Osteocyte (in vitro differentiated cells): ENCODE measurements around the gene UNK. TPM values are rescaled to one million over a fixed set of nuclear protein-coding genes. Genes with fewer than 3 reads are reported as not detected.
A peak's percentile ranks its signal among the peaks of the same experiment; 100 is the strongest.

ENCODE experiments used
- DNase-seq: peaks from one replicate; pipeline ENCODE4 v3.0.0; 2021; ENCODE audit warnings: mixed read lengths; ENCODE audit not compliant: unreplicated experiment; ENCODE audit errors: extremely low spot score
- H3K27ac Mint-ChIP-seq: one replicate; pipeline ENCODE4 v1.8.0; 2021; ENCODE audit warnings: mild to moderate bottlenecking, mixed read lengths; ENCODE audit not compliant: unreplicated experiment
- H3K27me3 Mint-ChIP-seq: one replicate; pipeline ENCODE4 v1.8.0; 2021; ENCODE audit warnings: mixed read lengths; ENCODE audit not compliant: unreplicated experiment
- H3K36me3 Mint-ChIP-seq: one replicate; pipeline ENCODE4 v1.8.0; 2021; ENCODE audit warnings: mixed read lengths; ENCODE audit not compliant: unreplicated experiment
- H3K4me1 Mint-ChIP-seq: one replicate; pipeline ENCODE4 v1.8.0; 2021; ENCODE audit warnings: mixed read lengths; ENCODE audit not compliant: unreplicated experiment
- H3K4me3 Mint-ChIP-seq: one replicate; pipeline ENCODE4 v1.8.0; 2021; ENCODE audit warnings: mild to moderate bottlenecking, moderate library complexity, mixed read lengths; ENCODE audit not compliant: unreplicated experiment
- H3K9me3 Mint-ChIP-seq: one replicate; pipeline ENCODE4 v1.8.0; 2021; ENCODE audit warnings: mixed read lengths; ENCODE audit not compliant: unreplicated experiment
- CTCF ChIP-seq: fragments of 200-600 bp; sonication (generic); IDR thresholded peaks from 2 replicates; pipeline ENCODE4 v1.5.0; 2021; ENCODE audit warnings: antibody characterized with exemption, mild to moderate bottlenecking, moderate library complexity
- microRNA-seq: library from miRNA; unstranded; fragments of <30 nt; microRNA quantifications from one replicate; pipeline ENCODE4 v1.1.0, GENCODE V29; 2020; ENCODE audit not compliant: unreplicated experiment
- total RNA-seq: library from RNA; stranded (reverse); gene quantifications from 2 replicates; pipeline ENCODE4 v1.2.1, GENCODE V29; 2021

The UNK gene
- total RNA-seq, 1 donor from 2014 or later = 38.2 TPM

- H3K36me3 Mint-ChIP-seq = peaks cover 2% of the 10 kb centered on the region
- peaks cover 74% of the 10 kb centered on the region for H3K4me1 Mint-ChIP-seq
- H3K9me3 Mint-ChIP-seq = no peaks in the 10 kb centered on the region
- peak overlapping the region; percentile 99 for H3K27ac Mint-ChIP-seq
- H3K27me3 Mint-ChIP-seq = no peaks in the 10 kb centered on the region
- peak; percentile 94 for DNase-seq
- H3K4me3 Mint-ChIP-seq = peak overlapping the region; percentile 10
- TF ChIP-seq CTCF = no peak
These were observed 88.1 kb downstream of the UNK start for GRCh38 chr17:75872434-75873351.

GRCh38 chr17:75873587-75874322 lies 89.1 kb downstream of the UNK start:
- Mint-ChIP-seq H3K27ac (peak overlapping the region; percentile 99), H3K9me3 (no peaks in the 10 kb centered on the region), H3K36me3 (peaks cover 2% of the 10 kb centered on the region), H3K4me3 (no peak overlapping the region), H3K27me3 (no peaks in the 10 kb centered on the region), H3K4me1 (peaks cover 76% of the 10 kb centered on the region)
- TF ChIP-seq CTCF = no peak
- no peak for DNase-seq

- TF ChIP-seq CTCF = no peak
- no peak for DNase-seq
- peaks cover 2% of the 10 kb centered on the region for H3K36me3 Mint-ChIP-seq
- peaks cover 73% of the 10 kb centered on the region for H3K4me1 Mint-ChIP-seq
- no peak overlapping the region for H3K4me3 Mint-ChIP-seq
- H3K27me3 Mint-ChIP-seq = no peaks in the 10 kb centered on the region
- no peaks in the 10 kb centered on the region for H3K9me3 Mint-ChIP-seq
- H3K27ac Mint-ChIP-seq = peak overlapping the region; percentile 99
These were observed 89.9 kb downstream of the UNK start for GRCh38 chr17:75874323-75875181.

Small RNAs within 50 kb of the gene (microRNA-seq; reads per million reads assigned to microRNA genes)
- not detected for gene MIR4738

Other genes with a start within 250 kb of the UNK start
- 40.8 and 42.5 TPM in 2 replicates for gene MYO15B, start 197.0 kb upstream of the UNK start, total RNA-seq
- gene SMIM5, start 151.4 kb upstream of the UNK start, total RNA-seq = 0.24 and 0.42 TPM in 2 replicates
- 39.2 and 44.7 TPM in 2 replicates for gene RECQL5, start 117.7 kb upstream of the UNK start, total RNA-seq
- 88.1 and 103 TPM in 2 replicates for gene SAP30BP, start 117.5 kb upstream of the UNK start, total RNA-seq
- gene ITGB4, start 63.3 kb upstream of the UNK start, total RNA-seq = 460 and 524 TPM in 2 replicates
- gene GALK1, start 19.6 kb upstream of the UNK start, total RNA-seq = 30.3 and 31.2 TPM in 2 replicates
- 3.3 and 3.6 TPM in 2 replicates for gene UNC13D, start 59.6 kb downstream of the UNK start, total RNA-seq
- 83.1 and 88.2 TPM in 2 replicates for gene WBP2, start 70.5 kb downstream of the UNK start, total RNA-seq
- 33.3 and 40.2 TPM in 2 replicates for gene TRIM47, start 93.8 kb downstream of the UNK start, total RNA-seq
- 26.3 and 26.9 TPM in 2 replicates for gene TRIM65, start 112.1 kb downstream of the UNK start, total RNA-seq
- 71.1 and 73.6 TPM in 2 replicates for gene MRPL38, start 120.1 kb downstream of the UNK start, total RNA-seq
- 14.5 and 14.8 TPM in 2 replicates for gene FBF1, start 156.2 kb downstream of the UNK start, total RNA-seq
- gene ACOX1, start 194.4 kb downstream of the UNK start, total RNA-seq = 48.0 and 53.4 TPM in 2 replicates
- gene TEN1, start 194.4 kb downstream of the UNK start, total RNA-seq = 23.7 and 25.2 TPM in 2 replicates
- gene CDK3, start 216.0 kb downstream of the UNK start, total RNA-seq = 8.3 and 9.6 TPM in 2 replicates
- not detected in 2 replicates for gene EVPL, start 242.5 kb downstream of the UNK start, total RNA-seq